Stimulated activated CD8-positive, alpha-beta memory T cell treated with anti-CD3 and anti-CD28 coated beads, Interleukin-15, amount 100 ng/mL, for 1 hour (primary cell): ENCODE results near the gene PABPN1.

Experiments
- DNase-seq: peaks from one replicate; pipeline ENCODE4 v3.0.0-alpha.2; 2020; ENCODE audit warnings: low read depth

PABPN1 gene

GRCh38 chr14:23358042-23358441 is 36.8 kb downstream of the PABPN1 start:
- DNase-seq = no peak

- no peak for DNase-seq
Measured at GRCh38 chr14:23358553-23359166, 37.4 kb downstream of the PABPN1 start.

DNA sequence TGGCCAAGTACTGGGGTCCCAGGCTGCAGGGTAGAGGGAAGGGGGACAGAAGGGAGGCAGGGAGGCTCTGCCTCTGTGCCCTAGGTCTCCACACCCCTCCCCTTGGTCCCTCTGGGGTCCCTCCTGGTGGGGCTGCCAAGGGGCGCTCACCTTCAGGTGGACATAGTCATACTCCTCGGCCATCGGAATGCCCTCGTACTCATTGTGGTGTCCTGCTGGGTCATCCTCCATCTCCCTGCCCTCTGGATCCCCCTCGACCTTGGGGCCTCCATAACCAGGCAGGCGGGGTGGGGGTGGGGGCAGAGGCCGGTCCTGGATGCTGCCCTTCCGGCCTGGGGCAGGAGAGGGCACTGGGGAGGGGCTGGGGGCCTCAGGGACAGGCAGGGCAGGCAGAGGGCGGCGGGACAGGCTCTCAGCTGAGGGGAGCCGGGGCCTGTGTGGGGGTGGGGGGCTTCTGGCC is 37.9 kb downstream of the PABPN1 start:
- no peak for DNase-seq

- DNase-seq = no peak
Measured at GRCh38 chr14:23359722-23360447, 38.6 kb downstream of the PABPN1 start.

DNA sequence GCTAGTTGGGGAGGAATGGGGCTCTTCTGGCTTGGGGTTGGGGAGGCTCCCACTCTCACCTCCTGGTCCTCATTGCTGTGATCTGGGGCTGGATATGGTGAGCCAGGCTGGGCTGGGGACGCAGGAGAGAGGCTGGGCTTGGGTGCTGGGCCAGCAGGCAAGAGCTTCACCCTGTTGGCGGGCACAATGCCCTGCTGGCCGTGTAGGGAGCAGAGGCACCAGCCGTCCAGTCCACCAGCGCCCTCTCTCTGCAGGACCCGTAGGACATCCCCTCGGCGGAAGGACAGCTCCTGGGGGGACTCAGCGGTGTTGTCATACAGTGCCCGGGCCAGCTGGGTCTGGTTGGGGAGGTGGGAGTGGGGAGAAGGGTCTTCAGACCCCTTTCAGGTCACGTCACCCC is 39.2 kb downstream of the PABPN1 start:
- DNase-seq = no peak

DNA sequence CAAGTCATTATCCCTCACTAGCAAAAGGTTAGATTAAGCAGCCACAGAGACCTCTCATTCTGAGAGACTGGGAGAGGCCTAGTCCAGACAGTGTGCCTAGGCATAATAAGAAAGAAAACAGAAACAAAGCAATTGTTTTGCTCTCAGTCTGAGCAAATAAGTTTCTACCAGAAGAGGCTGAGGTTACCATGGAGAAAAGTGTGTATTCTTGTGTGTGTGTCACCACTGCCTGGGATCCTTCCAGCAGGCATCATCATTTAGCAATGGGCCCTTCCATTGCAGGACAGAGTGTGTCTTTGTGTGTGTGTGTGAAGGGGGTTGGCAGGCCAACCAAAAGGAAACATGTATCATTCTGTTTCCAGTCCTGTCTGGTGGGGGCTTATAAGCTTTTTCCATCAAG is 40.1 kb downstream of the PABPN1 start:
- DNase-seq = no peak

- no peak for DNase-seq
Measured at GRCh38 chr14:23361763-23362162, 40.5 kb downstream of the PABPN1 start.

- DNase-seq = no peak
Measured at GRCh38 chr14:23362200-23362599, 40.9 kb downstream of the PABPN1 start.

DNA sequence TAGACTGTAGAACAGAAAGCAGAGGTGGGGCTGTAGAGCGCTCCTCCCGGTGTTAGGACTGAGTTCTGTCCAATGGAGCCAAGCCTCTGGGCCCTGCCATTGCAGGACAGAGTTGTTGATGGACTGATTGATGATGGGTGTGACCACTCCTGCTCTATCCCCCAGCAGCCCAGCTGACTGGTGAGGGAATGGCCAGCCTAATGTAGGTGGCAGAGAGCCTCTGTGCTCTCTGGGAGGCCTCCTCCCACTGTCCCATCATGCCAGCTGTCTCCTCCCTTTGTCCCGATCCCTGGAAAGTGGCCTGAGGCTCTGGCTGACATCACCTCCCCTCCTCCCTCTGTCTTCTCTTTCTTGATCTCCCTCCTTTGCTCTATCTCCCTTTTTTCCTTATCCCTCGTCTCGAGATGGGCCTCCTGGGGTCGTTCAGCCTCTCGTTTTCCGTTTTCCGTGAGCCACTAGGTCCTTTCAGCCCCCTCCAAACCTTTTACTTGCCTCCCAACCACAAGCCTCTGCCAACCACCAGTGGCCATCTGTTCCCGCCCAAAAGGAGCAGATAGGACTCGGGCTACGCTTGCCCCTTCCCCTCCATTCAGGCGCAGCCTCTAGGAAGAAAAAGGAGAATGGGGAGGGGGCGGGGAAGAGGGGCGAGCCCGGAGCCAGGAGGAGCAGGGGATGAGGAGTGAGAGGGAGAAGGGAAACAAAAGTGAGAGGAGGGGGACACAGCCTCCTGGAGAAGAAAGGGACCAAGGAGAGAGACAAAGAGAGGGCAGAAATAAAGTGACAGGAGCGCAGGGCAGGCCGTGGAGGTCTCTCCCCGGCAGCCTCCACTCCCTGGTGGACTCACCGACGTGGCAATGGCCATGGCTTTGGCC is 43.1 kb downstream of the PABPN1 start:
- DNase-seq = no peak

DNA sequence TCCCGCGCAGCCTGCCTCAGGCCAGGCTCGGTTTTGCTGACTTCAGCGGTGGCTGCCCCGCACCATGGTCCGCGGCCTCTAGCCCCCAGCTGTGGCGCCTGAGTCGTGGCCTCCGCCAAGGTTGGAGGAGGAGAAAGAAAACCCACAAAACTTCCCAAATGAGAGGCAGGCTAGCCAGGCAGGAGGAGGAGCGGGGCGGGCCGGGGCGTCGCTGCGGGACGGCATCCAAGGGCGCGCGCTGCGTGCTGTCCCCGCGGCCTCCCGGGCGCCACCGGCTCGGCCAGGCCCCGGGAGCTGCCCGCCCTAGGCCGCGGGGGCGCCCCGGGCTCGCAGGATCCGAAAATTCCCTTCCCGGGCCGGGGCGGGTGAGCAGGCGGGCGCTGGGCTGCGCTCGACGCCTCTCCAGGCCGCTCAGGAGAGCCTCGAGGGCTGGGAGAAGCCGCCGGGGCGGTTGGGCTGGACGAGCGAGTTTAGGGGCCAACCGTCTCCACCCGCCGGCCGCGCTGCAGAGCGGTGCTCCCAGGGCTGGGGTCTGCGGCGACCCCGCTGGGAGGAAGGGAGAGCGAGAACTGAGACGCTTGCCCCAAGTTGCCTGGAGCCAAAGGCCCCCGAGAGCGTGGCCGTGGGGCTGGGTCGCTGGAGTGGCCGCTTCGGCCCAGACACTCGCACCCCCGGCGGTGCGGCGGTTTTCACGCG is 43.9 kb downstream of the PABPN1 start, which contains the start of gene EFS:
TSS of gene EFS (minus strand) at position 137 of the 696 bp plus-strand sequence. CDS start 147 bp downstream, outside the sequence.
- DNase-seq = no peak

- DNase-seq = no peak
Measured at GRCh38 chr14:23365732-23366425, 44.6 kb downstream of the PABPN1 start.

DNA sequence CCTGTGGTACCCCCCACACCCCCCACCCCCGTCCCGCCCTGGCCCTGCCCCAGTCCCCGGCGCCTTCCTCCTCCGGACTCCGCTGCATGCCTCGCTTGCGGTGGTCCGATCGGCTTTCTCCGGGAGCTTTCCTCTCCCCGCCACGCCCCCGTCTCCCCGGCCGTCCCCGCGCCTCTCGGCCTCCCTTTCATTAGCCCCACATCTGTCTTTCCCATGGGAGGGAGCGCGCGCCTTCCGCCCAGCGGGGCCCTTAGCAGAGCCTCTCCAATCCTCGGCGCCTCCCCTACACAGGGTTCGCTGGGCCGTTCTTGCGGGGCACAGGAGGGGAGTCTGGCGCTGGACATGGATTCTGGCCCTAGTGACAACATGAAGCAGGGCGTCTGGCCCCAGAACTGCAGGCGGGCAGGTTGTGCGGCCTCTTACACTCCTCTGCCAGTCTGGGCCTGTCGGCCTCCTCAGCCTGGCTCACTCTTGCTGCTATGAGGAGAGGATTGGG is 45.2 kb downstream of the PABPN1 start:
- no peak for DNase-seq

- DNase-seq = no peak
Measured at GRCh38 chr14:23370221-23370620, 49.0 kb downstream of the PABPN1 start.

DNA sequence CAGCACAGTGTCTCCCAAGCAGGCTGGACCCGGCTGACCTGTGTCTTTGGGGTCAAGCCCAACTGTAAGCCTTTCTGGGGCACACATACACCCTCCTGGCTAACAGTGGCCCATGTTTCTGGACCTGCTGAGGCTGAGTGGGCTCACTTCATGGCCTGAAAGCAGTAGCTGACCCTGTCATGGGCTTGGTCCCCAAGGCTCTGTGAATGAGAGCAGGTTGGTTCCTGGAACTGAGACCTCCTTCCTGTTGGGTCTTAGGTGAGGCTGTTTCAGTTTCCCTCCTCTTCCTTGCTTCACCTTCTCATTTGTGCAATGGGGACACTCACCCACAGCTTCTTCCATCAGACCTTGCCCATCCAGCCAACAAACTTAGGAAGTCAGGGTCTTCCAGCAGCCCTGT is 50.6 kb downstream of the PABPN1 start:
- DNase-seq = no peak

DNA sequence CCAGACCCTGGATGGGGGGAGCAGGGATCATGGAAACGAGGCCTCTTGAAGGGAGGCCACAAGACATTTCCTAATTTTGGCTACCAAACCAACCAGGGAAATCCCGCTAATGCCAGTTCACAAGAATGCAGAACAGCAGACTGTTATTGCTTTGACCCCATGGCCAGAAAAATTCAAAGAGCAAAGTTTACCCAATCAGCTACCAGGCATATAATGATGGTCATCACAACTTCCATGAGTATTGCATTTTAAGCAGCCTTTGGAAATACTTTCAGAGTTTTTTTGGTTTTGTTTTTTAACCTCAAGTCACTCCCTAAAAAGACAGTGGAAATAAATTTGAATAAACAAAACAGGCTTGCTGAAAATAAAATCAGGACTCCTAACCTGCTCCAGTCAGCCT is 51.3 kb downstream of the PABPN1 start, which contains the start of gene IL25:
TSS of gene IL25 (plus strand) at position 301 of the 400 bp plus-strand sequence.
- no peak for DNase-seq

GRCh38 chr14:23373041-23373440 is 51.8 kb downstream of the PABPN1 start:
- no peak for DNase-seq
